ENCODE data around the gene CROCC.
"Not testable (repeated sequence)": the region's sequence is repeated elsewhere in the genome, so short reads cannot be mapped to it uniquely, and the experiment has no call there.

Gene CROCC

GRCh38 chr1:16898298-16898697 lies 23.4 kb upstream of the CROCC start:
- DNase-seq: not testable (repeated sequence)

- not testable (repeated sequence) for DNase-seq
These were observed 22.7 kb upstream of the CROCC start for GRCh38 chr1:16899020-16899419.

GRCh38 chr1:16900751-16901150 lies 21.0 kb upstream of the CROCC start:
- no peak for DNase-seq

GRCh38 chr1:16901371-16901770 lies 20.4 kb upstream of the CROCC start:
- DNase-seq: not testable (repeated sequence)

- DNase-seq: no peak
These were observed 18.7 kb upstream of the CROCC start for GRCh38 chr1:16903054-16903453.

GRCh38 chr1:16903458-16903796 lies 18.3 kb upstream of the CROCC start:
- DNase-seq: no peak

GRCh38 chr1:16904560-16905109 lies 17.1 kb upstream of the CROCC start:
- DNase-seq: peak; percentile 86

- peak; percentile 85 for DNase-seq
These were observed 16.4 kb upstream of the CROCC start for GRCh38 chr1:16905110-16905867.

- no peak for DNase-seq
These were observed 15.6 kb upstream of the CROCC start for GRCh38 chr1:16905868-16906702.

- DNase-seq: no peak
These were observed 14.9 kb upstream of the CROCC start for GRCh38 chr1:16906873-16907272.

GRCh38 chr1:16907870-16908758 lies 13.6 kb upstream of the CROCC start:
- DNase-seq: no peak

GRCh38 chr1:16911851-16912721 lies 9.6 kb upstream of the CROCC start:
- not testable (repeated sequence) for DNase-seq

GRCh38 chr1:16912742-16913141 lies 9.0 kb upstream of the CROCC start:
- not testable (repeated sequence) for DNase-seq

GRCh38 chr1:16913181-16913832 lies 8.4 kb upstream of the CROCC start:
- no peak for DNase-seq

GRCh38 chr1:16913833-16914662 lies 7.7 kb upstream of the CROCC start:
- DNase-seq: peak; percentile 59

GRCh38 chr1:16914928-16915626 lies 6.7 kb upstream of the CROCC start:
- DNase-seq: not testable (repeated sequence)

GRCh38 chr1:16915627-16915973 lies 6.1 kb upstream of the CROCC start:
- no peak for DNase-seq

GRCh38 chr1:16916036-16916880 lies 5.5 kb upstream of the CROCC start:
- DNase-seq: not testable (repeated sequence)

- no peak for DNase-seq
These were observed 3.4 kb upstream of the CROCC start for GRCh38 chr1:16918371-16918770.
